NOMO-1 (cell line): ENCODE measurements around the gene OLFML2A.
"Not testable (repeated sequence)": the region's sequence is repeated elsewhere in the genome, so short reads cannot be mapped to it uniquely, and the experiment has no call there.

Experiments used
- DNase-seq, 2 experiments: peaks; one replicate each; lab custom pipeline; 2025; ENCODE audit not compliant: unreplicated experiment in 2 of 2; lab: John Stamatoyannopoulos, UW

Gene OLFML2A

GRCh38 chr9:124776954-124777648 lies at the start of gene OLFML2A:
Gene OLFML2A, plus strand, starts transcription at chr9:124777133. Its CDS starts 138 bp downstream, at chr9:124777271.
- DNase-seq, result peak in 1 of 2 experiments; percentile 44

- no peak for DNase-seq
Observed at GRCh38 chr9:124730772-124731171, 46.2 kb upstream of the OLFML2A start.

GRCh38 chr9:124733964-124734740 lies 42.8 kb upstream of the OLFML2A start:
- no peak for DNase-seq

- not testable (repeated sequence) for DNase-seq
Observed at GRCh38 chr9:124734741-124735083, 42.2 kb upstream of the OLFML2A start.

GRCh38 chr9:124735121-124735520 lies 41.8 kb upstream of the OLFML2A start:
- no peak for DNase-seq

DNA sequence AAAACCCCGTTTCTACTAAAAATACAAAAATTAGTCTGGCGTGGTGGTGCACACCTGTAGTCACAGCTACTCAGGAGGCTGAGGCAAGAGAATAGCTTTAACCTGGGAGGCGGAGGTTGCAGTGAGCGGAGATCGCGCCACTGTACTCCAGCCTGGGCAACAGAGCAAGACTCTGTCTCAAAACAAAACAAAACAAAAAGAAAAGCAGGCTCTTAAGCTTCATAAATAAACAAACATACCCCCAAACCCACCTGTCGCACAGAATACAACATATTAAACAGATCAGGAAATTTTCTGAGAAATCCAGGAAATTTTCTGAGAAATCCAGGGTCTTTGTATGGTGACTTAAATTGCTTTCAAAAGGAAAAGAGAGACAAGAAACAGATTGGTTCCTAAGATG lies 38.9 kb upstream of the OLFML2A start:
- DNase-seq, result not testable (repeated sequence)

DNA sequence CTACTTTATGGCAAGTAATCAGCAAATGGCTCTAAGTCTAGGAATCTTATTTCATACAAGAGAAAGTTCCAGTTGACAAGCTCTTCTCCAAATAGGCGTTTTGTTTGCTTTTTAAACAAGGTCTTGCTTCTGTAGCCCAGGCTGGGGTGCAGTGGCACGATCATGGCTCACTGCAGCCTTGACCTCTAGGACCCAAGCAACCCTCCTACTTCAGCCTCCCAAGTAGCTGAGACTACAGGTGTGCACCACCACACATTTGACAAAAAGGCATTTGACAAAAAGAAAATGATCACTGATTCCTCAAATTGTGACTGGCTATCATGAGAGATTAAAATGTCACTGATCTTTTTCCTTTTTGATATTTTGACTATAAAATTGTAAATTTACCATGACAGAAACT lies 37.6 kb upstream of the OLFML2A start:
- no peak for DNase-seq

- DNase-seq, result no peak
Observed at GRCh38 chr9:124741149-124741548, 35.8 kb upstream of the OLFML2A start.

DNA sequence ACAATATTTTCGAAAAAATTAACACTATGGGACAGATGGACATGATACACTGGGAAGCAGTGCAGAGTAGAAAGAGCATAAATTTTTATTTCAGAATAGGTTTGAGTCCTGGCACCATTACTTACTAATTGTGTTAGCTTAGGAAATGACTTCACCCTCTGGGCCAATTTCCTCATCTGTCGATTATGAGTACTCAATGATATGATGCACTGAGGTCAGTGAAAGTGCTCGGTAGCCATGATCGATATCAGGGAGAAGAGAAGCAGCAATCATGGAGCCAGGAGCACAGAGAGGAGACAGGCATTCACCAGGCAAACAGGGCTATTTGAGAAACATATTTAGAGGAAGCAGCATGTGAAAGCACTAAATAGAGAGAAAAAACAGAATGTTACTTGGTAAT lies 35.3 kb upstream of the OLFML2A start:
- no peak for DNase-seq

DNA sequence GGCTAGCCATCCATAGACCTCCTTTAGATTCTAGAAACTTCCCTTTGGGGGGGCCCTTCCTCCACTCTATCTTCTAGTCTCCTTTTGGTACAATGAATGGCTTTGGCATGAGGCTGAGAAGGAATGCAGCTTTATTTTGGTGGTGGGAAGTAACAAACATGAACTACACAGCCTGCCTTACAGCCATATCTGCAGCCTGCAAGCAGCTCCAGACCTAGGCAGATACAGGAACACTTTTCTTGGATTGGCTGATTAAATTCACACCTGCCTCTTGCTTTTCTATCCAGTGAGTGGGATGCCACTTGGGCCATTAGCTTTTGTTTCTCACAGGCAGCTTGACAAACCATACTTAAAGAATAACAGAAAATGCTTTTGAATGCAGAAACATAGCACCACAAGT lies 34.0 kb upstream of the OLFML2A start:
- no peak for DNase-seq

DNA sequence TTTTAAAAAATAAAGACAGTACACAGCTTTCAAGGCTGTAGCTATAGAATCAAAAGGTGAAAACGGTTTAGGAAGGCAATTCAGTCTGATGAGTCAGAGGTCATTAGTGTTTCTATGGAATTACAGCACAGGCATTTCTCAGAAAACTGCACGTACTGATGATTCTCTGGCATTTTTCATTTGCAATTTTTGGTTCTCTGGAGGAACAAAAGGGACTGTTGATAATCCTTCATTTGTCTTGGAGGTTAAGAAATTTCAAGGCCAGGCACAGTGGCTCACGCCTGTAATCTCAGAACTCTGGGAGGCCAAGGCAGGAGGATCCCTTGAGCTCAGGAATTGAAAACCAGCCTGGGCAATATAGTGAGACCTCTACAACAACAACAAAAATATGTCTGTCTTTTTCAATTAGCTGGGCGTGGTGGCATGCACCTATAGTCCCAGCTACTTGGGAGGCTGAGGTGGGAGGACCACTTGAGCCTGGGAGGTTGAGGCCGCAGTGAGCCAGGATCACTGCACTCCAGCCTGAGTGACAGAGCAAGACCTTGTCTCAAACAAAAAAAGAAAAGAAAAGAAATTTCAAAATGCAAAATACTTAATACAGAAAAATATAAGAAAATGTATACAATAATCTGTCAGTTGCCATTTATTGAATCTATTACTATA lies 33.1 kb upstream of the OLFML2A start:
- DNase-seq, result no peak

DNA sequence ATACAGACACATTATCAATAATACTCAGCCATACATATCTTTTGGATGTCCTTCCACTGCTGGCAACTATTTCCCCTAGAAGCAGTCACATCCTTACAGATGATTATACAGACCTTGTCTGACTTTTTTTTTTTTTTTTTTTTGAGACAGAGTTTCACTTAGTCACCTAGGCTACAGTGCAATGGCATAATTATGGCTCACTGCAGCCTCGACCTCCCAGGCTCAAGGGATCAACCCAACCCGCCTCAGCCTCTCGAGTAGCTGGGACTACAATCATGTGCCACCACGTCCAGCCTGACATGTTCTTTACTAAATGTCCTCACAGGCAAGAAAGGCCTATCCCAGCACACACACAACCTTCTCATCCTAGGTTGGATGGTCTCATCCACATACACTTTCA lies 29.9 kb upstream of the OLFML2A start:
- no peak for DNase-seq

- DNase-seq, result no peak
Observed at GRCh38 chr9:124749284-124749683, 27.6 kb upstream of the OLFML2A start.

DNA sequence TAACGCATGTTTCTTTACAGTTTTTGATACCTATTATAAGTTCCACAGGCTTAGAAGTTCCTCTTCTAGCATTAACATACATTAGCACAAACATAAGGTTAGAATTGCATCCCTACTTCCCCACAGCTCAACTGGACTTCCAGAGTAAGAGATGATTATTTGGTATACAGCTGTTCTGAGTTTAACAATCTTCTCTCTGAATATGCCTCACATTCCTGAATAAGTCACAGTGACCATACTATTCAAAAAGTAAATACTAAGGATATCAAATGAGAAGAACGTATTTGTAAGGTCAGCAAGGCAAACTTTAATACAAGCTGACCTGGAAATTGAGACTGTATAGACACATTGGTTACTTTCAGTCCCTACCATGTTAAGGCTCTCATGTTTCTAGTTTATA lies 27.2 kb upstream of the OLFML2A start:
- peak in 1 of 2 experiments; percentile 19 for DNase-seq

GRCh38 chr9:124752967-124753366 lies 24.0 kb upstream of the OLFML2A start:
- no peak for DNase-seq

- DNase-seq, result peak in 1 of 2 experiments; percentile 20
Observed at GRCh38 chr9:124754289-124754688, 22.6 kb upstream of the OLFML2A start.

GRCh38 chr9:124755061-124755460 lies 21.9 kb upstream of the OLFML2A start:
- no peak for DNase-seq

DNA sequence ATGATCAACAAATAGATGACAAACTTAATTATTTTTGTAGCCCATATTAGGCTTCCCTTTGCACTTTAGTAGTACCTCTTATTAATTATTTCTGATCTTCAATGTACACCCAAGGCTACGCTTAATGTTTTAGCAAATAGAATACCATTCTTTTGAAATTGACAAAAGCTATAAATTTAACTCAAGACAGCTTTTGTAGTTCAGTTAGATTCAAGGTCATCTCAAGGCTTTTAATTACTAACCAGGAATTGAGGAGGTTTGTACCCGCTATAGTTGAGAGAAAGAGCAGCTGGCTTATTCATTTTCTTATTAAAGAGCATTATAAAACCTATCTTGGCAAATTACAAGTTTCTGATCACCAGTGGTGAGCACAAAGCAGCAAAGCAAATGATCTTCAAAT lies 20.9 kb upstream of the OLFML2A start:
- no peak for DNase-seq

DNA sequence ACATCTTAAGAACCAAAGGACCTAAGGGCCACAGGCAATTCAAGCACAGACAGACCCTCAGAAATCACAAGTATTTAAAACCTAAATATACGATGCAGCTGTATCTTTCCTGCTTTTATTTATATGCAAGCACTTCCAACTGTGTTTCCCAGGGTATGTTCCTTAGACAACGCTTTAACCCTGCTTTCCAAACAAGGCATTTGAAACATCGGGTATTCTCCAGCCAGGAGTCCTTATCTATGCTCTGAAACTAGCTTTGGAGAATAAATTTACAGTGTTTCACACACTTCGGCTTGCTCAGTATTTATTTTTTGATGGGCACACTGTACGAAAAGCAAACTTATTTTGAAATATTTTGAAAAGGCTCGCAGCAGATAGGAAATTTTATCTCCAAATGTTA lies 19.3 kb upstream of the OLFML2A start:
- no peak for DNase-seq

DNA sequence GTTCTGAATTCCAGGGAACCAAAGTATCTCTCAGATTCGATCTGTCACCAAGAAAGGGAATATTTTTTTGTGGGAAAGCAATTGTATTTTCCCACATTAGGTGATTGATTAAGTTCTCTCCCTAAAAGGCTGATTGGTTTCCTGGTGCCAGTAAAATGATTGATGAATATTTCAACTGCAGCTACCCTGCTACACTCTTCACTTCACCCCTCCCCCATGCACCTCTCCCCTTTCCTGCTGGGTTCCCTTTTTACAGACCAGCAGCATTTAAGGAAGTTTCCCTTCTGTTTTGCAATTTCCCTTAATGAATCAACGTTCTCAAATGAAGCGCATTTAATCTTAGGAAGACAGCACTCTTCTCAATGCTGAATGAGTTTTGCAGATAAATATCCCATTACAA lies 18.9 kb upstream of the OLFML2A start:
- peak; percentile 78 to 91 for DNase-seq

DNA sequence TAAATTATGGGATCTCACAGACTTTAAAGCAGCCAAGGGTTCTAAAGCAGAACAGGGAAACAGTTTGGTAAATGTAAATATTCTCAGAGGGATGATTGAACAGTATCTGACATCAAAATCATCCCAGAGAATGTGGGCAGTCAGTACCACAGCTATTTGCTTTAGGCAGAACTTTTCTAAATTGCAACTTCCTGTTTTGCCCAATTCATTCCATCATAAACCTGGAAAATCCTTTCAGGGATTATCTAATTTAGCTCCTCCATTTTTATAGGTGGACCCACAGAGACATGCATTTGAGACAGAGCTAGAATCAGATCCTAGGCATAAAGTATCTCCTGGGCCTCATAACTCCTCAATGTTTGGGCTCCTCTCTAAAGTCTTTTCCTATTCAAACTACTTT lies 18.2 kb upstream of the OLFML2A start:
- DNase-seq, result no peak

GRCh38 chr9:124759327-124759726 lies 17.6 kb upstream of the OLFML2A start:
- no peak for DNase-seq
